GM15510 (cell line): Measurements from ENCODE around the gene PTPRZ1.

Source experiments
- POLR2A ChIP-seq: IDR thresholded peaks from 3 replicates; pipeline ENCODE4 v1.6.1; 2011; ENCODE audit warnings: borderline replicate concordance; ENCODE audit not compliant: insufficient read length; ENCODE audit errors: extremely low read depth

PTPRZ1 gene

DNA sequence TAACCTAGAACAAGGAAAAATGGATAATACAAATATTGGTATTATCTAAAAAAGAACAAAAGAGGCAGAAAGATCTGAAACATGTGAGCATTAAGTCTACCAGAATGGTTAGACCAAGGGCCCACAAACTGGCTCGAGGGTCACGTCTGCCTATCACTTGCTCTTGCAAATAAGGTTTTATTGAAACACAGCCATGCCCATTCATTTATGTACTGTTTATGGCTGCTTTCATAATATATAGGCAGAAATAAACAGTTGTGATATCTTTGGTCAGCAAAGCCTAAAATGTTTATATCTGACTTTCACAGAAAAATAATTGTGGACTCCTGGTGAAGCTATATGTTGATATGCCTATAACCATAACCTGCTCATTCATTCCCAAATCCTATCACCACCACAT lies 199.3 kb downstream of the PTPRZ1 start:
- TF ChIP-seq POLR2A = no peak

DNA sequence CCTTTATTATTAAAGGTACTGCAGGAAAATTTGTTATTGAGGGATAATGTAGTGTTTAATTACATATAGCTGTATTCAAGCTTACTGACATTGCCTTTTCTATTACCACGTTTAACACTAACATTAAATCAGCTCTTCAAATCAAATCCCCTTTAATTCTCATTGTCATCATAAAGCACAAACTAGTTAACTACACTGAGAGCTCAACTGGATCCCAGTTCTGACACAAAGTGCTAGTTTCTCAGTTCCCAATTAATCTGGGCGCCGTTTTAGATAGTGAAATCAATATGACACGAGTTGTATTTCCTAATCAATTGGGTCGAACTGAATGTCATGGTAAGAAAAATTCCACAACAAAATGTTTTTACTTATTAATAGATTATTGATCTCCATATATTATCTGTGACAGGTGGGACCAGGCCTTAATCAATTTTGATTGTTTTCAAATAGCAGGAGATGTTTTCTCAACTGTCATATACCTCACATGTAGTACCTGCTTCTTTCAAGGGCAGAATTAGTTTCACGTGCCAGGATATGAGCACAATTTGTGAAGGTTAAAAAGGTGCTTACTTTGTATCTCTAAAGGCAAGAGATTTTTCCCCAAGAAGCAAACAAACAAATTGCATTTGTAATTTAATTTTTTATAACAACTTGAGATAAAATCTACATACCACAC lies 200.1 kb downstream of the PTPRZ1 start:
- no peak for TF ChIP-seq POLR2A

DNA sequence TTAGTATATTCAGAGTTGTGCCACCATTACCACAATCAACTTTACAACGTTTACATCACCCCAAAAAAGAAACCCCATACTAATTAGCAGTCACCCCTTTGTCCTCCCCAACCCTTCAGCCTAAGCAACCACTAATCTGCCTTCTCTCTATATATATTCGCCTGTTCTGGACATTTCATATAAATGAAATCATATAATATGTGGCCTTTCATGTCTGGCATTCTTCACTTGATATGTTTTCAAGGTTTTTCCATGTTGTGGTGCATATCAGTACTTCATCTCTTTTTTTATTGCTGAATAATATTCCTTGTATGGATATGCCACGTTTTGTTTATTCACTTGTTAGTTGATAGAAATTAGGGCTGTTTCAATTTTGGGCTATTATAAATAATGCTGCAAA lies 200.7 kb downstream of the PTPRZ1 start:
- TF ChIP-seq POLR2A = no peak

DNA sequence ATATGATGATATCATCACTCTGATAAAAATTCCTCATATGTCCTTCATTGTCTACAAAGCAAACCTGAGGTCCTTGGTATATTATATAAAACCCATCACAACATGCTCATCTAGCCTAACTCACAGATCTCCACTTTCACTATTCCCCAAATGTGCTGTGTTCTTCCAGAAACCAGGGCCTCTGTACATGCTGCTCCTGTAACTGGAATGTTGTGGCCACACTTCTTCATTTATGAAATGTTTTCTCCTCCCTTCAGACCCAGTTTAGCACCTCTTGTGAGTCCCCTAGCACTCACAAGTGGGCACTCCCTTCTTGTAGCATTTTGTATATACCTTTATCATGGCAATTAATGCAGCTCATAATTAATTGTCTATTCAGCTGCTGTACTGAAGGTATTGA lies 209.2 kb downstream of the PTPRZ1 start:
- no peak for TF ChIP-seq POLR2A

DNA sequence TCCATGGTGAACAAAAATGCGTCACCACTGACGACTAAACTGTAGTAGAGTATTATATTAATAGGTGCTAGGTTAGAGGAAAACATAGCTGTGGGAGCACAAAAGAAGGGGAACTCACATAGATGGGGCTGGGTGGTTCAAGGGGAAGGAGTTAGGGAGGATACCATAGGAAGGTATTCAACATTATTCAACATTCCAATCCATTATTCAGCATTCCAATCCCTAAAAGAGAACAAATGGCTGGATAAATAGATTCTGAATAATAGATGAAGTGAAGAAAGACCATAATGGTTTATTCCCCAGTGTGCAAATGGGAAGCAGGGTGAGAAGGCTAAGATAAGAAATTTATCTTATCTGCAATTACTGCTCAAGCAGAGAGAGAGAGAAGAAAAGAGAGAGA lies 209.7 kb downstream of the PTPRZ1 start:
- no peak for TF ChIP-seq POLR2A

DNA sequence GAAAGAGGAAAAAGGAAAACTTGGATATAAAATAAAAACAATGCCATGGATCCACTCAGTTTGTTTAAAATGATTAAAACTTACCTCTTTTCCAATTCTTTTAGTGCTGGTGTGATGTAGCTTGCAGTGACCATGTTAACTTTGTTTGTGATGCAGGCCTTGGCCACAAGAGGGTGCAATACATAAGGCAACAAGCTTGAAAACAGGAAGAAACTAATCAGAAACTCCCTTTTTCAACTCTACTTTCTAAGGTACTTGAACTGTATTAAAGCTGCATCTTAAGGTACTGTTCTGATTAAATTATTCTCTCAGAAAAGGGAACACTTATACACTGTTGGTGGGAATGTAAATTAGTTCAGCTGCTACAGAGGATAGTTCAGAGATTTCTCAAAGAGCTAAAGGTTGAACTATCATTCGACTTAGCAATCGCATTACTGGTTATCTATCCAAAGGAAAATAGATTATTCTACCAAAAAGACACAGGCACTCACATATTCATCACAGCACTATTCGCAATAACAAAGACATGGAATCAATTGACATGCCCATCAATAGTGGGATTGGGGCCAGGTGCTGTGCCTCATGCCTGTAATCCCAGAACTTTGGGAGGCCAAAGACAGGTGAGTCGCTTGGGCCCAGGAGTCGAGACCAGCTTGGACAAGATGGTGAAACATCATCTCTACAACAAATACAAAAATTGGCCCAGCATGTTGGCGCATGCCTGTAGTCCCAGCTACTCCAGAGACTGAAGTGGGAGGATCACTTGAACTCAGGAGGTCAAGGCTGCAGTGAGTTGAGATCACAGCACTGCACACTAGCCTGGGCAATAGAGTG lies 220.2 kb downstream of the PTPRZ1 start:
- TF ChIP-seq POLR2A = no peak

DNA sequence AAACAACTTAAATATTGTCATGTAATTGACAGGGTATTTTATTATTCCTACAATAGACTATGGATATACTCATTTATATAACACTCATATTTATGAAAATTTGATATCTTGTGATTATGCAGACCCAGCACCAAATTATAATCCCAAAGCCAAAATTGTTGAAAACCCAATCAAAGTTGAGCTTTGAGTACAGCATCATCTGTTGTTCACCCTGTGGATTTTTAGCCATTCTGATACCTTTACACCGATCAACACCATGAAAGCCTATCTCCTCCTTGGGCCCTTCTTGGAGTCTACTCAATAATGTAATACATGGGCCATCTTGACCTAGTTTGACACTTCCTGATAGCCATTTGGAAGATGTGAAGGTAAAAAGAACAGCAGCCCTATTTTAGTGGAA lies 221.6 kb downstream of the PTPRZ1 start:
- TF ChIP-seq POLR2A = no peak

DNA sequence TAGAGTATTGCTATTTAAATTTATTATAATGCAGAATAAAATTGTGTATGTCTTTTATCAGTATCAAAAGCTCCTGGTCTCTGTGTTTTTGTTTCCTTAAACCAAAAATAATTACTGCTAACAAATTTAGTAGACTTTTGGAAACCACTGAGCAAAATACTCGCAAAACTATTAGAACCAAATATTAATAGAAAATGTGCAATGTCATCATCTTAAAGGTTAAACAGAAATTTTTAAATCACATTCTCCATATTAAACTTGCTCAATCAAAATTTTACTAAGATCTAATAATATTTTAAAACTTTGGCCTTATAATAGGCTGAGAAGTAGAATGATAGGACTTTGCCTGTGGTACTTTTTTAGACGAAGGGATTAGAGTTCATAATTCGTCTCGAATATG lies 222.7 kb downstream of the PTPRZ1 start:
- no peak for TF ChIP-seq POLR2A

DNA sequence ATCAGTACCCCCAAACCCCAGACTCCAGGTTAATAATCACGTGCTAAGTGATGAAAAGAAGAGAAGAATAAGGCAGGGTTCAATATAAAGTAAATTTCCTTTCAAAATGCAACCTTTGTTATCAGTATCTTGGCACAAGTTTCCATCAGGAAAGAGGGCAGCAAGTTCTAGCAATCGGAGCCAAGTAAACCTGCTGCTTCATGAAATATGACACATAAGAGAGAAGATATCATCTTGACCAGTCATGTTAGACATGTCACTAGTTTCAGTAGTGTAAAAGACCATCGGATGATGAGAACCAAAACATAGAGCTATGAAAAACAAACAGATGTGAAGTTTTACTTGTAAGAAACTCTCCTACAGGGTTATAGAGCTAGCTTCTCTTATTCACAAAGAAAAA lies 227.1 kb downstream of the PTPRZ1 start:
- TF ChIP-seq POLR2A = no peak

DNA sequence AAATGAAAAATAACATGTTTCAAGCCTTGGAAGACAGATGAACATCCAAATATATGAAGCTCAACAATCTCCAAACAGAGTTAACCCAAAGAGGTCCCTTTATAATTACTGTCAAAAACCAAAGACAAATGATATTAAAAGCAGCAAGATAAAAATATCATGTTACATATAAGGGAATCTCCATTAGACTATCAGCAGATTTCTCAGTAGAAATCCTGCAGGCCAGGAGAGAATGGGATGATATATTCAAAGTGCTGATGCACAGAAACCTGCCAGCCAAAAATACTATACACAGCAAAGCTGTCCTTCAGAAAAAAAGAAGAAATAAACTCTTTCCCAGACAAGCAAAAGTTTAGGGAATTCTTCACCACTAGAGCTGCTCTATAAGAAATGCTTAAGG lies 230.1 kb downstream of the PTPRZ1 start:
- no peak for TF ChIP-seq POLR2A
